Measurements from ENCODE around the gene ATG2A. TPM values are rescaled to one million over a fixed set of nuclear protein-coding genes. Genes with fewer than 3 reads are reported as not detected.

Gene ATG2A
- polyA plus RNA-seq, 1 donor, result 16.4 TPM

GRCh38 chr11:64924910-64925284 is 7.9 kb upstream of the ATG2A start:
- no peak for DNase-seq

GRCh38 chr11:64923944-64924909 is 7.2 kb upstream of the ATG2A start, which contains the start of gene PPP2R5B:
TSS of gene PPP2R5B (plus strand) at chr11:64924689. CDS start at chr11:64925735, 1,046 bp downstream.
- DNase-seq, result peak; percentile 86

DNA sequence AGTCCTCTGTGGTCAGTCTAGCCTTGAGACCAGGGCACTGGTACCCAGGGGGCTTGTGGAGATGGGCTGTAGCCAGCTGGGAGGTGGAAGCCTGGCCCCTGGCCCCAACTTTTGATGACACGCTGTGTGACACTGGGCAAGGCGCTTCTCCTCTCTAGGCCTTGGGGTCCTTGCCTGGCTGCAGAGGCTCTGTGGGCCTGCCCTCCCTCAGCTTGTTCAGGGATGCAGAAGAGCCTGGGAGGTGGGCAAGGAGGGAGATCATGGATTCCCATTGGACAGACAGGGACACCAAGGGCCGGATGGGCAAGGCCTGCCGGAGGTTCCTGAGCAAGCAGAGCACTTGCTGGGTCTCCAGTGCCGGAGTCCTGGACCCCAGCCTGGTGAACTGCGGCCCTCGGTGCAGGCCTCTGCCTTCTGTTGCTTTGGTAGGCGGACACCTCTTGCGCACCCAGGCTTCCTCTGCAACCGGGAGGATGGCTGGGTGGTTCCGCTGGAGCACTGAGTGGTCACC is 6.2 kb upstream of the ATG2A start:
- DNase-seq, result no peak

GRCh38 chr11:64921384-64921783 is 4.4 kb upstream of the ATG2A start:
- DNase-seq, result no peak

- DNase-seq, result no peak
Observed at GRCh38 chr11:64920124-64920523, 3.1 kb upstream of the ATG2A start.

DNA sequence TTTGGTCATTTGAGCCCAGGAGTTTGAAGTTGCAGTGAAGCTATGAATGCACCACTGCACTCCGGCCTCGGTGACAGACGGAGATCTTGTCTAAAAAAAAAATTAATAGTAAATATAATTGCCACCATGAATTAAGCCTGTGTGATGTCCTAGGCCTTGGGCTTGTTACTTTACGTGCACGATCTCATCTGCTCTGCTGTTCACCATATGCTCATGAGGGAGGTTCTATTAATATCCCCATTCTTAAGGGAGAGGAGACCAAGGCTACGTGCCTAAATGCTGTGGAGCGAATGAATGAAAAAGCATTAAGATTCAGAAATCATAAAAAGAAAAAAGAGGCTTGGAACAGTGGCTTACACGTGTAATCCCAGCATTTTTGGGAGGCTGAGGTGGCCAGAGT is 2.6 kb upstream of the ATG2A start:
- DNase-seq, result no peak

- no peak for DNase-seq
Observed at GRCh38 chr11:64918017-64918416, 1.0 kb upstream of the ATG2A start.

GRCh38 chr11:64917663-64917995 is 620 bp upstream of the ATG2A start:
- no peak for DNase-seq

GRCh38 chr11:64916040-64916774 is 802 bp downstream of the ATG2A start:
- DNase-seq, result no peak

GRCh38 chr11:64915376-64915887 is 1.6 kb downstream of the ATG2A start:
- DNase-seq, result no peak

- DNase-seq, result no peak
Observed at GRCh38 chr11:64914123-64914522, 2.9 kb downstream of the ATG2A start.

DNA sequence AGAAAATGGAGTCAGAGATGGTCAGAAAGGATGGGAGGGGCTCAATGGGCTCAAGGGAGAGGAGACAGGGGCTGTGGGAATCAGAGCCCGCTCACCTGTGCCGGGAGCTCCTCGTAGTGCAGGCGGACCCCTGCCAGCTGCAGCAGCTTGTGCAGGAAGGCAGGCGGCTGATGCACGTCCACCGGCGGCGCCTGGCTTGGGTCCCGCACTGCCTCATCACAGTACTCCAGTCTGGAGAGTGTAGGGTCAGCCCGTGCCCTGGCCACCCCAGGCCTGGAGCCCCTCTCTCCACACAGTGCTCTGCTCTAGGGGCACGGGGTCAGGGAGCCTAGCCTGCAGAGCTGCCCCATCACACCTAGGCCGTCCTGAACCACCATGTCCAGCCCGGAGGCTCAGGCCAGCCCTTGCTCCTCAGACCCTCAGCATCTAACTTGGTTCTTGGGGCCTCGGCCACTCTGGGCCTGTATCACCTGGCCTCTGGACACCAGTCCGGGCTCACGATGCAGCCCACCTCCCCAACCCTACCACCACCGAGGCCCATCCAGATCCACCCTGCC is 3.8 kb downstream of the ATG2A start:
- DNase-seq, result no peak

GRCh38 chr11:64911689-64912088 is 5.3 kb downstream of the ATG2A start:
- no peak for DNase-seq

GRCh38 chr11:64911142-64911541 is 5.9 kb downstream of the ATG2A start:
- no peak for DNase-seq

- DNase-seq, result no peak
Observed at GRCh38 chr11:64910451-64911093, 6.4 kb downstream of the ATG2A start.

GRCh38 chr11:64909653-64910343 is 7.2 kb downstream of the ATG2A start:
- DNase-seq, result no peak

DNA sequence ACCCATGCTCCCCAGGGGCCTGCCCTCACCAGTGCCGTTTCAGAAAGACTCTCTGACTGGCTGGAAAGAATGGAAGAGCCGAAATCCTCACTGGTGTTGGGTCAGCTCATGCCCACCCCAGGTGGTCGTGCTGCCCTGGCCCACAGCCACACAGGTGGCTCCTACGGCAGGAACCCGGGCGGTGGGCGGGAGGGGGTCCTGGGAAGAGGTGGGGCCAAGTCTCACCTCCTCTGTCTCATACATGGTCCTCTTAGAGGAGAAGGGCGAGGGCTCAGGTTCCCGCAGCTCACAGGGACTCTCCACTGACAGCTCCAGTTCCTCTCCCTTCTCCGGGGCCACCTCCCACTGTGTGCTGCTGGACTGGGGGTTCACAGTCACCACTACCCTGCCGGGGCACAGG is 8.2 kb downstream of the ATG2A start:
- no peak for DNase-seq

- no peak for DNase-seq
Observed at GRCh38 chr11:64906314-64906635, 10.7 kb downstream of the ATG2A start.

DNA sequence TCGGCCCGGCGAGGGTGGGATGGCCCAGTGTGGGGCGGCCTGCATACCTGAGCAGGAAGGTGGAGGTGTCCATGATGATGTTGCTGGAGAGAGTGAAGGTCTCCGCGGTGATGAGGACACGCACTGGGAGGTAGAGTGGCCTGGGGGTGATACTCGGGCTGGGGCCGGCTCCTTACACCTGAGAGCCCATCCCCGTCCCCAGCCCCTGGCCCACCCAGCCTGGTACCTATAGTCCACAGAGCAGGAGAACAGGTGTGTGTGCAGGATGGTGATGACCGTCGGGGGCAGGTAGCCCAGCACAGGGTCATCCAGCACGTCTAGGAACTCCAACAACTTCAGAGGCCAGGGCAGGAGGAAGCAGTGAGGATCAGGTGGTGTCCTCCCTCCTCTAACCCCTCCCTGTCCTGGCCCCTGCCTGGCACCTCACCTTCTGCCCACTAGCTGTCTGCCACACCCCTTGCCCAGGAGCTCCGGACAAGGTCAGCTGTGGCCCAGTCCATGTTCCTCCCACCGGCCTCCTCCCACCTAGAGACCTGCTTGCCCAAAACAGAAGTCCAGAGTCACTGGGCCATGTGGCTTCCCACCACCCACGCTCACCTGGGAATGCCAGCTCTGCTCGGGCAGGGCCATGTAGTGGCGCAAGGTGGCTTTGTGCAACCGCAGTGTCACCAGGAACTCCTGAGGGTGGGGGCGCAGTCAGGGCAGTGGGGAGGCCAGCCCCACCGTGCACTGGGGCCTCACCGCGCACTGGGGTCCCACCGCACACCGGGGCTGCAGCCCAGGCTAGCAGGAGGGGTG is 11.3 kb downstream of the ATG2A start:
- DNase-seq, result no peak

DNA sequence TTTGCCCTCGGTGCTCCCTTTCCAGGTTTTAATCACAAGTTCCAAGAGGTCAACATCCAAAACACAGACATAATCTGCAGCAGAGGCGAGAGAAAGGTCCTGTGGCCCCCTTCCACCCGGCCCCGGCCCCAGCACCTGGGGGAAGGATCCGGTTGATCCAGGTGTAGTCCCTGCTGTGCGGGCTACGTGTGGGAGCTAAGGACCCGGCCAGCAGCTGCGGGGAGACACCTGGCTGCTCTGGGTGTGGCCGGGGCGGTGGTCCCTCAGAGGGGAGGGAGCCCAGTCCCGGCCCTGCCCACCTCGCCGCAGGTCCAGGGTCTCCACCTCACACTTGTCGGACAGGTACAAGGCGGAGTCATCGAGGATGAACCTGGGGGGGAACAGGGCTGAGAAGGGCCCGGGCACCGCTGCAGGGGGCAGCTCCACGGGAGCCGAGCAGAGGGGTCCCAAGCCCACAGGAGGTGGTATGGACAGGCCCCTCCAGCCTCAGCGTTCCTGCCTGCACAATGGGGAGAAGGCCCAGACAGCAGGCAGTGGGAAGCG is 13.6 kb downstream of the ATG2A start:
- DNase-seq, result no peak
